OCI-LY7 (cell line): ENCODE results near the gene NGDN. TPM values are rescaled to one million over a fixed set of nuclear protein-coding genes. Genes with fewer than 3 reads are reported as not detected.

Experiments
- BruUV-seq: library from RNA; stranded (reverse); fragments of 400-500 nt; replicated peaks from 2 replicates; lab custom pipeline; 2021; lab: Mats Ljungman, UMichigan
- CTCF ChIA-PET: fragments of 300-600 bp; sonication (Branson Sonifier 250); formaldehyde crosslinking; loops from one replicate; lab custom pipeline; 2022; ENCODE audit warnings: antibody characterized with exemption; ENCODE audit not compliant: unreplicated experiment; lab: Charles Lee
- POLR2A ChIA-PET: fragments of 300-600 bp; sonication (Branson Sonifier 250); formaldehyde crosslinking; loops from one replicate; lab custom pipeline; 2022; ENCODE audit warnings: antibody characterized with exemption; lab: Charles Lee
- DNase-seq: peaks from one replicate; pipeline ENCODE4 v3.0.0-alpha.2; 2015; ENCODE audit warnings: low spot score
- H2AFZ ChIP-seq: fragments of 200-600 bp; sonication (generic), shearing (Covaris generic); 2 replicates; pipeline ENCODE4 v1.6.1; 2014; ENCODE audit warnings: mild to moderate bottlenecking, antibody characterized with exemption, low read length, moderate library complexity
- H3K27ac ChIP-seq: fragments of 200-600 bp; sonication (generic); 2 replicates; pipeline ENCODE4 v1.5.1; 2014; ENCODE audit warnings: mixed run types, low read depth, mild to moderate bottlenecking, moderate library complexity, low read length, inconsistent platforms; ENCODE audit not compliant: poor library complexity, severe bottlenecking
- H3K36me3 ChIP-seq: fragments of 200-600 bp; sonication (generic); 2 replicates; pipeline ENCODE4 v1.6.1; 2014; ENCODE audit warnings: mild to moderate bottlenecking, antibody characterized with exemption, low read length, moderate library complexity, mixed read lengths; ENCODE audit not compliant: insufficient read depth
- H3K4me1 ChIP-seq: fragments of 200-600 bp; sonication (generic); 2 replicates; pipeline ENCODE4 v1.5.1; 2014; ENCODE audit warnings: mild to moderate bottlenecking, low read length; ENCODE audit not compliant: insufficient read depth, poor library complexity, severe bottlenecking
- H3K4me2 ChIP-seq: fragments of 200-600 bp; sonication (generic); 2 replicates; pipeline ENCODE4 v1.6.1; 2014; ENCODE audit warnings: mild to moderate bottlenecking, low read length
- H3K4me3 ChIP-seq: fragments of 200-600 bp; sonication (generic); 2 replicates; pipeline ENCODE4 v1.5.1; 2014; ENCODE audit warnings: mild to moderate bottlenecking, low read depth, low read length; ENCODE audit not compliant: poor library complexity, severe bottlenecking
- H3K79me2 ChIP-seq: fragments of 200-600 bp; sonication (generic); 2 replicates; pipeline ENCODE4 v1.6.1; 2016; ENCODE audit warnings: low read depth, mild to moderate bottlenecking, low read length, moderate library complexity, mixed read lengths; ENCODE audit not compliant: insufficient read depth
- H3K9me2 ChIP-seq: fragments of 200-600 bp; sonication (generic); 2 replicates; pipeline ENCODE4 v1.6.1; 2016; ENCODE audit warnings: mild to moderate bottlenecking, low read length, mixed read lengths; ENCODE audit not compliant: insufficient read depth
- H3K9me3 ChIP-seq: fragments of 200-600 bp; sonication (generic); 2 replicates; pipeline ENCODE4 v1.6.1; 2014; ENCODE audit warnings: mild to moderate bottlenecking, mixed run types, low read length, mixed read lengths
- H4K20me1 ChIP-seq: fragments of 200-600 bp; sonication (generic); 2 replicates; pipeline ENCODE4 v1.6.1; 2014; ENCODE audit warnings: mild to moderate bottlenecking, antibody characterized with exemption, low read length, moderate library complexity, mixed read lengths; ENCODE audit not compliant: insufficient read depth
- EZH2phosphoT487 ChIP-seq: fragments of 200-600 bp; sonication (generic); IDR thresholded peaks from 2 replicates; pipeline ENCODE4 v1.6.1; 2018; ENCODE audit warnings: low read depth, borderline replicate concordance, mild to moderate bottlenecking, mixed run types, antibody characterized with exemption, low read length, moderate library complexity, mixed read lengths
- intact Hi-C: fragments of 100-400 bp; cut with micrococcal nuclease; formaldehyde crosslinking; loops from one replicate; pipeline ENCODE4 v1.10.0; 2022; ENCODE audit not compliant: unreplicated experiment
- total RNA-seq, 2 experiments: library from RNA; depleted of rRNA in 1 of 2; stranded (reverse); fragments of >200 nt in 1 of 2; shearing (Covaris generic) in 1 of 2; gene quantifications; 2 replicates each; pipeline ENCODE4 v1.2.3, GENCODE V29; 2014 to 2022
- TF ChIP-seq, protein P1 (sequence below): fragments of 200-600 bp; sonication (generic); conservative IDR thresholded peaks from 2 replicates; pipeline ENCODE4 v1.5.1; 2014; ENCODE audit warnings: mild to moderate bottlenecking, antibody characterized with exemption, low read length, moderate library complexity, mixed read lengths

The NGDN gene
- total RNA-seq, 2 experiments from 2014 or later = 53.6 to 57.5 TPM

GRCh38 chr14:23439107-23439835 lies 30.2 kb upstream of the NGDN start:
- Histone ChIP-seq H3K9me3 (no peaks in the 10 kb centered on the region), H3K79me2 (no peaks in the 10 kb centered on the region), H3K4me2 (no peak overlapping the region), H4K20me1 (no peaks in the 10 kb centered on the region), H3K27ac (no peak overlapping the region), H3K9me2 (no peaks in the 10 kb centered on the region), H3K36me3 (no peaks in the 10 kb centered on the region), H3K4me1 (no peaks in the 10 kb centered on the region), H2AFZ (no peak overlapping the region), H3K4me3 (no peak overlapping the region)
- intact Hi-C loops = no loop called here
- DNase-seq = no peak
- CTCF ChIA-PET = interaction anchor here (0.7 kb wide), 1 partner anchor 16 kb away, joined by 6 read pairs; no protein-coding TSS in a partner anchor
- no TSS peak for BruUV-seq
- no peak for TF ChIP-seq EZH2phosphoT487
- TF ChIP-seq, protein P1, sequence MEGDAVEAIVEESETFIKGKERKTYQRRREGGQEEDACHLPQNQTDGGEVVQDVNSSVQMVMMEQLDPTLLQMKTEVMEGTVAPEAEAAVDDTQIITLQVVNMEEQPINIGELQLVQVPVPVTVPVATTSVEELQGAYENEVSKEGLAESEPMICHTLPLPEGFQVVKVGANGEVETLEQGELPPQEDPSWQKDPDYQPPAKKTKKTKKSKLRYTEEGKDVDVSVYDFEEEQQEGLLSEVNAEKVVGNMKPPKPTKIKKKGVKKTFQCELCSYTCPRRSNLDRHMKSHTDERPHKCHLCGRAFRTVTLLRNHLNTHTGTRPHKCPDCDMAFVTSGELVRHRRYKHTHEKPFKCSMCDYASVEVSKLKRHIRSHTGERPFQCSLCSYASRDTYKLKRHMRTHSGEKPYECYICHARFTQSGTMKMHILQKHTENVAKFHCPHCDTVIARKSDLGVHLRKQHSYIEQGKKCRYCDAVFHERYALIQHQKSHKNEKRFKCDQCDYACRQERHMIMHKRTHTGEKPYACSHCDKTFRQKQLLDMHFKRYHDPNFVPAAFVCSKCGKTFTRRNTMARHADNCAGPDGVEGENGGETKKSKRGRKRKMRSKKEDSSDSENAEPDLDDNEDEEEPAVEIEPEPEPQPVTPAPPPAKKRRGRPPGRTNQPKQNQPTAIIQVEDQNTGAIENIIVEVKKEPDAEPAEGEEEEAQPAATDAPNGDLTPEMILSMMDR = no peak
- POLR2A ChIA-PET = no interaction called here

DNA sequence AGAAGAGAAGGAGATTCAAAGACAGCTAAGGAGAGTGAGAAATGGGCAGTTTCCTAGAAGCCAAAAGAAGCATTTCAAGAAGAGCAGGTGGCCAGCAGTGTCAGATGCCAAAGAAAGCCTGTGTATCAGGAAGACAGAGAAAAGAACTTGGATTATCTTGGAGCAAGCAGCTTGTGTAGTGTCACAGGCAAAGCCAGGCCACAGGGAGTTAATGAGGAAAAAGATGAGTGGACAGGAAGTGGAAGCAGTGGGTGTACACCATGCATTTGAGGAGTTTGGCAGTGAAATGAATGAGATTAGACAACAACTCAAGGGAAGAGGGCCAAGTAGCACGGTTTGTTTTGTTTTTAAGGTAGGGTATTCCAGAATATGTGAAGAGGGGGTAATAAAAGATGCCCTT lies 28.4 kb upstream of the NGDN start:
- H4K20me1 ChIP-seq = no peaks in the 10 kb centered on the region
- H3K4me2 ChIP-seq = no peak overlapping the region
- no peaks in the 10 kb centered on the region for H3K36me3 ChIP-seq
- POLR2A ChIA-PET = interaction anchor here (0.6 kb wide), 1 partner anchor 282 kb away, joined by 3 read pairs; no protein-coding TSS in a partner anchor
- TF ChIP-seq, protein P1 = no peak
- TF ChIP-seq EZH2phosphoT487 = no peak
- no peaks in the 10 kb centered on the region for H3K79me2 ChIP-seq
- no peak overlapping the region for H3K27ac ChIP-seq
- no peak for DNase-seq
- no peaks in the 10 kb centered on the region for H3K9me2 ChIP-seq
- H3K9me3 ChIP-seq = no peaks in the 10 kb centered on the region
- intact Hi-C loops = no loop called here
- CTCF ChIA-PET = no interaction called here
- H2AFZ ChIP-seq = no peak overlapping the region
- H3K4me3 ChIP-seq = no peak overlapping the region
- BruUV-seq = no TSS peak
- H3K4me1 ChIP-seq = no peaks in the 10 kb centered on the region
